GM23248 (cell line): ENCODE results near the gene ARID1B.

Experiments used
- EZH2 ChIP-seq: fragments of 200-600 bp; sonication (generic); IDR thresholded peaks from 2 replicates; pipeline ENCODE4 v1.6.1; 2018; ENCODE audit warnings: antibody characterized with exemption, mild to moderate bottlenecking; ENCODE audit not compliant: insufficient read depth, poor library complexity, severe bottlenecking
- EZH2phosphoT487 ChIP-seq: fragments of 200-600 bp; sonication (generic); IDR thresholded peaks from 2 replicates; pipeline ENCODE4 v1.6.1; 2018; ENCODE audit warnings: antibody characterized with exemption, moderate library complexity, mild to moderate bottlenecking, low read depth; ENCODE audit not compliant: insufficient read depth

DNA sequence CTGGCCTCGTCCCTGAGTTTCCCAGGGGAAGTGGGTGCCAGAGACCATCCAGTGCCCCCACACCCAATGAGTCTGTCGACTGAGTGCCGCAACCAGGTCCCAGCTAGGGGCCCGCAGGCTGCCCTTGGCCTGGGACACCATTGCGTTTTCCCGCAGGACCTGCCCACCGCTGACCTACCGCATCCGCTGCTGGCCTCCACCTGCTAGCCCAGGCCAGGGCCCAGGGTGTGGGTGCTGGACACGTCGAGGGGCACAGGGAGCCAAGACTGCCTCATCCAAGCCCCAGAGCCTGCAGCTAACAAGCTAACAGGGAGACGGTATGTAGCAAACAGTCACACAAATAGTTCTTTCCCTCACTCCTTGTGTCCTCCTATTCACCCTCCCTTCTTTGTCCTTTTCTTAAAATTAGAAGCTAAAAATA lies 448.4 kb downstream of the ARID1B start:
- no peak for TF ChIP-seq EZH2phosphoT487
- TF ChIP-seq EZH2: no peak
